H9 (cell line): ENCODE measurements around the gene GDI2. TPM values are rescaled to one million over a fixed set of nuclear protein-coding genes. Genes with fewer than 3 reads are reported as not detected.

Source experiments
- DNase-seq: peaks from one replicate; pipeline ENCODE4 v3.0.0-alpha.2; 2017
- H2AFZ ChIP-seq: one replicate; pipeline ENCODE4 v1.6.1; 2013; ENCODE audit warnings: mild to moderate bottlenecking, low read length, control low read depth, moderate library complexity
- H2AK5ac ChIP-seq: 2 replicates; pipeline ENCODE4 v1.6.1; 2013; ENCODE audit warnings: low read length, control low read depth, mixed read lengths; ENCODE audit not compliant: insufficient read length
- H2BK120ac ChIP-seq: one replicate; pipeline ENCODE4 v1.6.1; 2013; ENCODE audit warnings: low read depth, mild to moderate bottlenecking, low read length, control low read depth, inconsistent platforms; ENCODE audit not compliant: poor library complexity, severe bottlenecking
- H2BK12ac ChIP-seq: 2 replicates; pipeline ENCODE4 v1.6.1; 2013; ENCODE audit warnings: low read length, control low read depth, mixed read lengths, low read depth; ENCODE audit not compliant: insufficient read length
- H2BK15ac ChIP-seq: 2 replicates; pipeline ENCODE4 v1.6.1; 2013; ENCODE audit warnings: low read depth, low read length, control low read depth
- H2BK20ac ChIP-seq: one replicate; pipeline ENCODE4 v1.6.1; 2013; ENCODE audit warnings: low read depth, mild to moderate bottlenecking, low read length, control low read depth, inconsistent platforms; ENCODE audit not compliant: poor library complexity, severe bottlenecking
- H2BK5ac ChIP-seq: 2 replicates; pipeline ENCODE4 v1.6.1; 2013; ENCODE audit warnings: low read length, control low read depth, mixed read lengths; ENCODE audit not compliant: insufficient read length
- H3K14ac ChIP-seq: 2 replicates; pipeline ENCODE4 v1.6.1; 2013; ENCODE audit warnings: low read length, control low read depth; ENCODE audit not compliant: insufficient read depth
- H3K18ac ChIP-seq: 2 replicates; pipeline ENCODE4 v1.6.1; 2013; ENCODE audit warnings: low read depth, mild to moderate bottlenecking, mixed read lengths, low read length, control low read depth; ENCODE audit not compliant: insufficient read length
- H3K23ac ChIP-seq: 2 replicates; pipeline ENCODE4 v1.6.1; 2013; ENCODE audit warnings: low read length, control low read depth, mixed read lengths, low read depth; ENCODE audit not compliant: insufficient read length
- H3K23me2 ChIP-seq: 2 replicates; pipeline ENCODE4 v1.6.1; 2013; ENCODE audit warnings: low read depth, mild to moderate bottlenecking, mixed read lengths, low read length, control low read depth; ENCODE audit not compliant: insufficient read length, poor library complexity, severe bottlenecking
- H3K27ac ChIP-seq: 2 replicates; pipeline ENCODE4 v1.5.1; 2013; ENCODE audit warnings: low read length, control low read depth, mixed read lengths, low read depth; ENCODE audit not compliant: insufficient read length
- H3K27me3 ChIP-seq: 2 replicates; pipeline ENCODE4 v1.6.1; 2013; ENCODE audit warnings: low read length, control low read depth, inconsistent platforms; ENCODE audit not compliant: insufficient read depth
- H3K4ac ChIP-seq: 2 replicates; pipeline ENCODE4 v1.6.1; 2013; ENCODE audit warnings: low read depth, mild to moderate bottlenecking, control low read depth, inconsistent platforms, low read length, moderate library complexity
- H3K4me1 ChIP-seq: 2 replicates; pipeline ENCODE4 v1.6.1; 2013; ENCODE audit warnings: low read length, control low read depth, inconsistent platforms; ENCODE audit not compliant: insufficient read depth
- H3K4me2 ChIP-seq: 2 replicates; pipeline ENCODE4 v1.6.1; 2013; ENCODE audit warnings: low read length, control low read depth, mixed read lengths; ENCODE audit not compliant: insufficient read length, insufficient read depth
- H3K56ac ChIP-seq: 2 replicates; pipeline ENCODE4 v1.6.1; 2013; ENCODE audit warnings: low read depth, mild to moderate bottlenecking, mixed read lengths, low read length, control low read depth; ENCODE audit not compliant: insufficient read length
- H3K79me1 ChIP-seq: 2 replicates; pipeline ENCODE4 v1.6.1; 2013; ENCODE audit warnings: low read depth, mild to moderate bottlenecking, moderate library complexity, low read length, control low read depth, inconsistent platforms; ENCODE audit not compliant: insufficient read depth, poor library complexity, severe bottlenecking
- H3K79me2 ChIP-seq: 2 replicates; pipeline ENCODE4 v1.6.1; 2013; ENCODE audit warnings: low read length, control low read depth, inconsistent platforms; ENCODE audit not compliant: insufficient read depth
- H3K9ac ChIP-seq: 2 replicates; pipeline ENCODE4 v1.6.1; 2013; ENCODE audit warnings: low read length, control low read depth, mixed read lengths; ENCODE audit not compliant: insufficient read length; ENCODE audit errors: extremely low read depth
- H3K9me3 ChIP-seq: one replicate; pipeline ENCODE4 v1.6.1; 2013; ENCODE audit warnings: low read depth, low read length, inconsistent platforms; ENCODE audit not compliant: control insufficient read depth
- H3T11ph ChIP-seq: one replicate; pipeline ENCODE4 v1.6.1; 2013; ENCODE audit warnings: mild to moderate bottlenecking, low read length, control low read depth, inconsistent platforms
- H4K20me1 ChIP-seq: one replicate; pipeline ENCODE4 v1.6.1; 2013; ENCODE audit not compliant: control insufficient read depth, insufficient read length, insufficient read depth
- H4K5ac ChIP-seq: 2 replicates; pipeline ENCODE4 v1.6.1; 2013; ENCODE audit warnings: low read depth, mild to moderate bottlenecking, mixed read lengths, low read length, control low read depth; ENCODE audit not compliant: insufficient read length
- H4K8ac ChIP-seq: replicated peaks from 2 replicates; pipeline ENCODE4 v1.6.1; 2013; ENCODE audit warnings: low read length, control low read depth, mixed read lengths, low read depth; ENCODE audit not compliant: insufficient read length
- H4K91ac ChIP-seq: 2 replicates; pipeline ENCODE4 v1.6.1; 2013; ENCODE audit warnings: low read depth, mild to moderate bottlenecking, moderate library complexity, mixed read lengths, low read length, control low read depth; ENCODE audit not compliant: insufficient read length
- H3K27ac Mint-ChIP-seq, 3 experiments: 2 replicates in 2 of 3; 3 replicates in 1 of 3; pipeline ENCODE4 v1.8.0; 2020 to 2021; ENCODE audit warnings: mixed read lengths in 3 of 3, mild to moderate bottlenecking in 1 of 3, moderate library complexity in 1 of 3
- H3K27me3 Mint-ChIP-seq: 2 replicates; pipeline ENCODE4 v1.8.0; 2021; ENCODE audit warnings: low read depth, mild to moderate bottlenecking, moderate library complexity, mixed read lengths
- H3K36me3 Mint-ChIP-seq, 3 experiments: 2 replicates in 2 of 3; 3 replicates in 1 of 3; pipeline ENCODE4 v1.8.0; 2020 to 2021; ENCODE audit warnings: low read depth in 3 of 3, mixed read lengths in 3 of 3; ENCODE audit not compliant: insufficient read depth in 1 of 3
- H3K4me1 Mint-ChIP-seq, 2 experiments: 2 replicates each; pipeline ENCODE4 v1.8.0; 2020; ENCODE audit warnings: mixed read lengths in 2 of 2
- H3K4me3 Mint-ChIP-seq, 2 experiments: 2 replicates in 1 of 2; 3 replicates in 1 of 2; pipeline ENCODE4 v1.8.0; 2020 to 2021; ENCODE audit warnings: mild to moderate bottlenecking in 2 of 2, mixed read lengths in 2 of 2, moderate library complexity in 1 of 2
- H3K9me3 Mint-ChIP-seq, 2 experiments: 2 replicates in 1 of 2; 3 replicates in 1 of 2; pipeline ENCODE4 v1.8.0; 2020; ENCODE audit warnings: mild to moderate bottlenecking in 2 of 2, mixed read lengths in 2 of 2, moderate library complexity in 1 of 2
- WGBS: extraction: QIAGEN DNeasy Blood & Tissue Kit; methylation state at CpG from one replicate; pipeline ENCODE4 v1.1.7; 2013; ENCODE audit warnings: missing lambda C conversion rate, low lambda C conversion rate, mixed read lengths; ENCODE audit not compliant: insufficient read length; ENCODE audit errors: extremely low coverage; 5-methylcytosine and 5-hydroxymethylcytosine counted together
- total RNA-seq: library from RNA; stranded (reverse); gene quantifications from 2 replicates; pipeline ENCODE4 v1.2.1, GENCODE V29; 2021
- TF ChIP-seq, protein P1 (sequence below): fragments of 200-600 bp; sonication (generic); conservative IDR thresholded peaks from 3 replicates; pipeline ENCODE4 v1.8.0; 2021; ENCODE audit warnings: antibody characterized with exemption, mild to moderate bottlenecking

Gene GDI2
- total RNA-seq, 1 experiment from 2014 or later = 351 TPM

DNA sequence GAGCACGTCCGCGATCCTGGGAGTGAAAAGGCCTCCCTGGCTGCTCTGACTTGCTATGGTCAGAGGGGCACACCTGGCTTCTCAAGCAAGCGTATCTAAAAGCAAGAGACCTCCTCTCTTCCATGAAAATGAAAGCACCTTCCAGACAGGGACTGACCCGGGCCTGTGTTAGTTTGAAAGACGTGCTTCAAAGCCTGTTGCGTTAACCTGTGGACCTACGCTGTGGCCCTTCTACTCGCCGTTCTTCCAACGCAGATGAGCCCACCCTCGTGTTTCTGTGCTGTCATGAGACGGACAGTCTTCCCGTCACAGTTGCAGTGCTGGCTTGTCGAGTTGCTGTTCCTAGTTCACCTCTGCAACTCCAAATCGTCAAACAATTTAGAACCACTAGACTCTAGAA, 15.5 kb upstream of the GDI2 start:
- Mint-ChIP-seq H3K27me3 (peaks cover 2% of the 10 kb centered on the region; the same call in 1 of the 2 replicates), H3K4me1 (no peaks in the 10 kb centered on the region), H3K27ac (no peak overlapping the region; a peak in 1 of 7 replicates), H3K9me3 (no peaks in the 10 kb centered on the region), H3K36me3 (no peaks in the 10 kb centered on the region), H3K4me3 (no peak overlapping the region)
- Histone ChIP-seq H3K23ac (no peak overlapping the region), H4K91ac (no peak overlapping the region), H4K20me1 (no peaks in the 10 kb centered on the region), H2BK12ac (no peak overlapping the region), H3K79me1 (no peaks in the 10 kb centered on the region), H3K18ac (no peak overlapping the region), H3K4ac (no peak overlapping the region), H4K8ac (no peak overlapping the region), H3K4me1 (no peaks in the 10 kb centered on the region), H3K9ac (no peak overlapping the region), H3K79me2 (no peaks in the 10 kb centered on the region), H3K27me3 (no peaks in the 10 kb centered on the region), H3K27ac (no peak overlapping the region), H2AFZ (no peak overlapping the region), H2BK120ac (no peak overlapping the region), H4K5ac (no peak overlapping the region), H2BK15ac (no peak overlapping the region), H3K4me2 (no peak overlapping the region), H3K23me2 (no peaks in the 10 kb centered on the region), H2BK5ac (no peak overlapping the region), H2AK5ac (no peak overlapping the region), H3T11ph (no peak overlapping the region), H3K14ac (no peak overlapping the region), H2BK20ac (no peak overlapping the region), H3K56ac (no peak overlapping the region), H3K9me3 (no peaks in the 10 kb centered on the region)
- DNase-seq = no peak
- WGBS = no CpG with 5 or more reads among the region's 16 CpGs
- TF ChIP-seq, protein P1, sequence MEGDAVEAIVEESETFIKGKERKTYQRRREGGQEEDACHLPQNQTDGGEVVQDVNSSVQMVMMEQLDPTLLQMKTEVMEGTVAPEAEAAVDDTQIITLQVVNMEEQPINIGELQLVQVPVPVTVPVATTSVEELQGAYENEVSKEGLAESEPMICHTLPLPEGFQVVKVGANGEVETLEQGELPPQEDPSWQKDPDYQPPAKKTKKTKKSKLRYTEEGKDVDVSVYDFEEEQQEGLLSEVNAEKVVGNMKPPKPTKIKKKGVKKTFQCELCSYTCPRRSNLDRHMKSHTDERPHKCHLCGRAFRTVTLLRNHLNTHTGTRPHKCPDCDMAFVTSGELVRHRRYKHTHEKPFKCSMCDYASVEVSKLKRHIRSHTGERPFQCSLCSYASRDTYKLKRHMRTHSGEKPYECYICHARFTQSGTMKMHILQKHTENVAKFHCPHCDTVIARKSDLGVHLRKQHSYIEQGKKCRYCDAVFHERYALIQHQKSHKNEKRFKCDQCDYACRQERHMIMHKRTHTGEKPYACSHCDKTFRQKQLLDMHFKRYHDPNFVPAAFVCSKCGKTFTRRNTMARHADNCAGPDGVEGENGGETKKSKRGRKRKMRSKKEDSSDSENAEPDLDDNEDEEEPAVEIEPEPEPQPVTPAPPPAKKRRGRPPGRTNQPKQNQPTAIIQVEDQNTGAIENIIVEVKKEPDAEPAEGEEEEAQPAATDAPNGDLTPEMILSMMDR = no peak
